ENCODE measurements around the gene TACC3. TPM values are rescaled to one million over a fixed set of nuclear protein-coding genes. Genes with fewer than 3 reads are reported as not detected.

Gene TACC3
- total RNA-seq, 1 donor from 2014 or later: 15.9 TPM

- no peaks in the 10 kb centered on the region for H3K36me3 Mint-ChIP-seq (ENCODE audit: low read depth)
- no peak for DNase-seq (ENCODE audit: low spot score)
- H3K4me3 Mint-ChIP-seq (ENCODE audit: unreplicated experiment): no peak overlapping the region
- H3K4me1 Mint-ChIP-seq (ENCODE audit: low read depth): no peaks in the 10 kb centered on the region
- TF ChIP-seq CTCF (IDR thresholded peaks at IDR 0.05): no peak
- no peaks in the 10 kb centered on the region for H3K27me3 Mint-ChIP-seq (ENCODE audit: low read depth)
- H3K9me3 Mint-ChIP-seq (ENCODE audit: low read depth): no peaks in the 10 kb centered on the region
- H3K27ac Mint-ChIP-seq (ENCODE audit: unreplicated experiment): no peak overlapping the region
These were observed 66.2 kb downstream of the TACC3 start for GRCh38 chr4:1787411-1788077.

GRCh38 chr4:1788254-1788973 lies 67.1 kb downstream of the TACC3 start:
- H3K4me1 Mint-ChIP-seq (ENCODE audit: low read depth): no peaks in the 10 kb centered on the region
- H3K4me3 Mint-ChIP-seq (ENCODE audit: unreplicated experiment): no peak overlapping the region
- no peaks in the 10 kb centered on the region for H3K36me3 Mint-ChIP-seq (ENCODE audit: low read depth)
- no peaks in the 10 kb centered on the region for H3K9me3 Mint-ChIP-seq (ENCODE audit: low read depth)
- H3K27me3 Mint-ChIP-seq (ENCODE audit: low read depth): no peaks in the 10 kb centered on the region
- DNase-seq (ENCODE audit: low spot score): no peak
- peak overlapping the region; percentile 71 for H3K27ac Mint-ChIP-seq (ENCODE audit: unreplicated experiment)
- TF ChIP-seq CTCF (IDR thresholded peaks at IDR 0.05): no peak

- H3K4me1 Mint-ChIP-seq (ENCODE audit: low read depth): no peaks in the 10 kb centered on the region
- H3K4me3 Mint-ChIP-seq (ENCODE audit: unreplicated experiment): no peak overlapping the region
- no peak for TF ChIP-seq CTCF (IDR thresholded peaks at IDR 0.05)
- no peaks in the 10 kb centered on the region for H3K27me3 Mint-ChIP-seq (ENCODE audit: low read depth)
- H3K36me3 Mint-ChIP-seq (ENCODE audit: low read depth): no peaks in the 10 kb centered on the region
- no peaks in the 10 kb centered on the region for H3K9me3 Mint-ChIP-seq (ENCODE audit: low read depth)
- no peak for DNase-seq (ENCODE audit: low spot score)
- no peak overlapping the region for H3K27ac Mint-ChIP-seq (ENCODE audit: unreplicated experiment)
These were observed 68.2 kb downstream of the TACC3 start for GRCh38 chr4:1789552-1789951.

- H3K36me3 Mint-ChIP-seq (ENCODE audit: low read depth): no peaks in the 10 kb centered on the region
- H3K9me3 Mint-ChIP-seq (ENCODE audit: low read depth): no peaks in the 10 kb centered on the region
- H3K4me1 Mint-ChIP-seq (ENCODE audit: low read depth): no peaks in the 10 kb centered on the region
- H3K27ac Mint-ChIP-seq (ENCODE audit: unreplicated experiment): no peak overlapping the region
- no peaks in the 10 kb centered on the region for H3K27me3 Mint-ChIP-seq (ENCODE audit: low read depth)
- H3K4me3 Mint-ChIP-seq (ENCODE audit: unreplicated experiment): no peak overlapping the region
- TF ChIP-seq CTCF (IDR thresholded peaks at IDR 0.05): no peak
- DNase-seq (ENCODE audit: low spot score): no peak
These were observed 68.7 kb downstream of the TACC3 start for GRCh38 chr4:1790005-1790404.

GRCh38 chr4:1792158-1792831 lies 71.0 kb downstream of the TACC3 start:
- H3K4me3 Mint-ChIP-seq (ENCODE audit: unreplicated experiment): no peak overlapping the region
- no peaks in the 10 kb centered on the region for H3K4me1 Mint-ChIP-seq (ENCODE audit: low read depth)
- DNase-seq (ENCODE audit: low spot score): no peak
- TF ChIP-seq CTCF (IDR thresholded peaks at IDR 0.05): no peak
- H3K9me3 Mint-ChIP-seq (ENCODE audit: low read depth): no peaks in the 10 kb centered on the region
- no peak overlapping the region for H3K27ac Mint-ChIP-seq (ENCODE audit: unreplicated experiment)
- H3K27me3 Mint-ChIP-seq (ENCODE audit: low read depth): peaks cover 3% of the 10 kb centered on the region
- no peaks in the 10 kb centered on the region for H3K36me3 Mint-ChIP-seq (ENCODE audit: low read depth)
